Liver (tissue), 3 donors: Measurements from ENCODE around the gene HTR3A.

Experiments
- ATF3 ChIP-seq: IDR thresholded peaks from 2 replicates; pipeline ENCODE4 v1.6.1; 2016; ENCODE audit warnings: antibody characterized with exemption
- CTCF ChIP-seq: fragments of 150-350 bp; IDR thresholded peaks from 2 replicates; pipeline ENCODE4 v1.5.1; 2017; ENCODE audit warnings: improper control_type of control experiment, low read depth, low read length; ENCODE audit not compliant: missing input control
- FOXA2 ChIP-seq: IDR thresholded peaks from 2 replicates; pipeline ENCODE4 v1.6.1; 2016; ENCODE audit warnings: antibody characterized with exemption
- JUND ChIP-seq, 2 donors: IDR thresholded peaks; 2 replicates each; pipeline ENCODE4 v1.6.1; 2016; ENCODE audit warnings: antibody characterized with exemption in 2 of 2
- MAX ChIP-seq: IDR thresholded peaks from 2 replicates; pipeline ENCODE4 v1.6.1; 2016; ENCODE audit warnings: antibody characterized with exemption
- RAD21 ChIP-seq, 2 donors: IDR thresholded peaks; 2 replicates each; pipeline ENCODE4 v1.6.1; 2016; ENCODE audit warnings: antibody characterized with exemption in 2 of 2, mild to moderate bottlenecking in 2 of 2
- REST ChIP-seq: IDR thresholded peaks from 2 replicates; pipeline ENCODE4 v1.6.1; 2016; ENCODE audit warnings: antibody characterized with exemption, mild to moderate bottlenecking
- RXRA ChIP-seq, 2 donors: IDR thresholded peaks; 2 replicates each; pipeline ENCODE4 v1.6.1; 2017 to 2018; ENCODE audit warnings: antibody characterized with exemption in 2 of 2, mild to moderate bottlenecking in 1 of 2
- TAF1 ChIP-seq: conservative IDR thresholded peaks from 2 replicates; pipeline ENCODE4 v1.6.1; 2016; ENCODE audit warnings: antibody characterized with exemption, mild to moderate bottlenecking
- YY1 ChIP-seq: IDR thresholded peaks from 2 replicates; pipeline ENCODE4 v1.6.1; 2016; ENCODE audit warnings: antibody characterized with exemption, mild to moderate bottlenecking
- ZBTB33 ChIP-seq: IDR thresholded peaks from 2 replicates; pipeline ENCODE4 v1.6.1; 2016; ENCODE audit warnings: antibody characterized with exemption
- donor health status: healthy.
- donor health status: healthy.

- TF ChIP-seq CTCF (no peak), JUND (IDR thresholded peaks at IDR 0.05) (no peak), YY1 (no peak), RXRA (IDR thresholded peaks at IDR 0.05) (no peak), MAX (no peak), TAF1 (no peak), ATF3 (no peak), RAD21 (IDR thresholded peaks at IDR 0.05) (no peak), ZBTB33 (no peak), FOXA2 (no peak), REST (no peak)
These were observed 40.2 kb downstream of the HTR3A start for GRCh38 chr11:114015117-114015516.
